Measurements from ENCODE around the gene LRSAM1.

- no peak for TF ChIP-seq CTCF (IDR thresholded peaks at IDR 0.05)
- no peak for TF ChIP-seq POLR2A (IDR thresholded peaks at IDR 0.05)
Observed at GRCh38 chr9:127500862-127501261, 49.6 kb downstream of the LRSAM1 start.

Measured in breast epithelium (tissue), 3 donors.